Activated CD4-positive, alpha-beta T cell treated with anti-CD3 and anti-CD28 coated beads for 36 hours (primary cell): ENCODE measurements around the gene KRTAP10-7. TPM values are rescaled to one million over a fixed set of nuclear protein-coding genes. Genes with fewer than 3 reads are reported as not detected.
"Not testable (repeated sequence)": the region's sequence is repeated elsewhere in the genome, so short reads cannot be mapped to it uniquely, and the experiment has no call there.

ENCODE experiments used
- ATAC-seq: fragments of 200-7000 bp; cut with Tn5 transposase; one replicate; pipeline ENCODE4 v1.10.0; 2021; ENCODE audit warnings: mild to moderate bottlenecking, moderate library complexity
- CTCF ChIA-PET: fragments of 350-600 bp; sonication (Branson Sonifier 250); formaldehyde crosslinking; loops from one replicate; lab custom pipeline; 2021; ENCODE audit warnings: antibody characterized with exemption; lab: Charles Lee
- POLR2A ChIA-PET: fragments of 350-600 bp; sonication (Branson Sonifier 250); formaldehyde crosslinking; loops from one replicate; lab custom pipeline; 2021; ENCODE audit warnings: antibody characterized with exemption, inconsistent platforms; lab: Charles Lee
- DNase-seq: peaks from one replicate; pipeline ENCODE4 v3.0.0-alpha.2; 2020
- H3K27ac Mint-ChIP-seq: one replicate; pipeline ENCODE4 v1.8.0; 2021; ENCODE audit warnings: mixed read lengths
- H3K27me3 Mint-ChIP-seq: one replicate; pipeline ENCODE4 v1.8.0; 2021; ENCODE audit warnings: mixed read lengths
- H3K36me3 Mint-ChIP-seq: one replicate; pipeline ENCODE4 v1.8.0; 2021; ENCODE audit warnings: low read depth, mixed read lengths
- H3K4me1 Mint-ChIP-seq: one replicate; pipeline ENCODE4 v1.8.0; 2021; ENCODE audit warnings: mixed read lengths
- H3K4me3 Mint-ChIP-seq: one replicate; pipeline ENCODE4 v1.8.0; 2021; ENCODE audit warnings: mild to moderate bottlenecking, moderate library complexity, mixed read lengths
- H3K9me3 Mint-ChIP-seq: one replicate; pipeline ENCODE4 v1.8.0; 2021; ENCODE audit warnings: low read depth, mixed read lengths
- intact Hi-C, 2 experiments: fragments of 100-400 bp; cut with DNase I in 1 of 2; cut with micrococcal nuclease in 1 of 2; formaldehyde crosslinking; loops; one replicate each; pipeline versions ENCODE4 v1.14.2 to v1.15.1; 2022 to 2024; cut with DNase I, micrococcal nuclease
- total RNA-seq, 2 experiments: library from RNA; stranded (reverse); gene quantifications; one replicate each; pipeline ENCODE4 v1.2.3, GENCODE V29; 2021

KRTAP10-7 gene
- total RNA-seq, 2 experiments from 2014 or later, result not detected

GRCh38 chr21:44616591-44616926 lies 16.2 kb downstream of the KRTAP10-7 start:
- Mint-ChIP-seq H3K27me3 (no peaks in the 10 kb centered on the region), H3K9me3 (peaks cover 20% of the 10 kb centered on the region), H3K4me1 (peaks cover 45% of the 10 kb centered on the region), H3K27ac (no peak overlapping the region), H3K4me3 (no peak overlapping the region), H3K36me3 (peaks cover 21% of the 10 kb centered on the region)
- no peak for DNase-seq
- ChIA-PET CTCF (no interaction called here), POLR2A (no interaction called here)
- intact Hi-C loops, result loop anchor here (5.0 kb wide), 2 partner anchors 36 to 69 kb away; partner anchors contain the start of gene KRTAP12-4 (in 1 of the 2)
- no peak for ATAC-seq

- Mint-ChIP-seq H3K9me3 (peaks cover 20% of the 10 kb centered on the region), H3K36me3 (peaks cover 21% of the 10 kb centered on the region), H3K4me3 (no peak overlapping the region), H3K4me1 (peaks cover 45% of the 10 kb centered on the region), H3K27me3 (no peaks in the 10 kb centered on the region), H3K27ac (no peak overlapping the region)
- no peak for ATAC-seq
- intact Hi-C loops, result loop anchor here (5.0 kb wide), 2 partner anchors 35 to 70 kb away; partner anchors contain the start of gene KRTAP12-4 (in 1 of the 2)
- ChIA-PET CTCF (no interaction called here), POLR2A (no interaction called here)
- DNase-seq, result no peak
Measured at GRCh38 chr21:44617071-44617501, 16.7 kb downstream of the KRTAP10-7 start.

- POLR2A ChIA-PET, result interaction anchor here (1.0 kb wide), 1 partner anchor 254 kb away, joined by 3 read pairs; no protein-coding TSS in a partner anchor
- peak overlapping the region; percentile 18 for H3K4me3 Mint-ChIP-seq
- no peaks in the 10 kb centered on the region for H3K27me3 Mint-ChIP-seq
- H3K4me1 Mint-ChIP-seq, result peaks cover 45% of the 10 kb centered on the region
- peak; percentile 64 for ATAC-seq
- CTCF ChIA-PET, result interaction anchor here (0.8 kb wide), 1 partner anchor 9 kb away, joined by 3 read pairs; no protein-coding TSS in a partner anchor
- peaks cover 31% of the 10 kb centered on the region for H3K9me3 Mint-ChIP-seq
- peak; percentile 27 for DNase-seq
- intact Hi-C loops, result loop anchor here (5.0 kb wide), 2 partner anchors 34 to 71 kb away; partner anchors contain the start of gene KRTAP12-4 (in 1 of the 2)
- H3K27ac Mint-ChIP-seq, result peak overlapping the region; percentile 90
- peaks cover 21% of the 10 kb centered on the region for H3K36me3 Mint-ChIP-seq
Measured at GRCh38 chr21:44618504-44618903, 18.1 kb downstream of the KRTAP10-7 start.

GRCh38 chr21:44618909-44619308 lies 18.5 kb downstream of the KRTAP10-7 start:
- ChIA-PET CTCF (interaction anchor here (0.5 to 0.8 kb wide), 2 partner anchors 10 to 510 kb away, joined by 3 read pairs; no protein-coding TSS in a partner anchor), POLR2A (interaction anchor here (1.0 kb wide), 1 partner anchor 254 kb away, joined by 3 read pairs; no protein-coding TSS in a partner anchor)
- H3K9me3 Mint-ChIP-seq, result peaks cover 35% of the 10 kb centered on the region
- H3K4me1 Mint-ChIP-seq, result peaks cover 45% of the 10 kb centered on the region
- DNase-seq, result peak; percentile 67
- H3K36me3 Mint-ChIP-seq, result peaks cover 21% of the 10 kb centered on the region
- no peaks in the 10 kb centered on the region for H3K27me3 Mint-ChIP-seq
- intact Hi-C loops, result loop anchor here (5.0 kb wide), 2 partner anchors 33 to 72 kb away; partner anchors contain the start of gene KRTAP12-4 (in 1 of the 2)
- peak; percentile 99 for ATAC-seq
- H3K4me3 Mint-ChIP-seq, result peak overlapping the region; percentile 18
- peak overlapping the region; percentile 90 for H3K27ac Mint-ChIP-seq

- peaks cover 45% of the 10 kb centered on the region for H3K9me3 Mint-ChIP-seq
- intact Hi-C loops, result loop anchor here (5.0 kb wide), 2 partner anchors 32 to 73 kb away; partner anchors contain the start of gene KRTAP12-4 (in 1 of the 2)
- ATAC-seq (no peak), DNase-seq (no peak)
- H3K4me1 Mint-ChIP-seq, result peaks cover 45% of the 10 kb centered on the region
- POLR2A ChIA-PET, result no interaction called here
- no peaks in the 10 kb centered on the region for H3K27me3 Mint-ChIP-seq
- H3K36me3 Mint-ChIP-seq, result peaks cover 22% of the 10 kb centered on the region
- H3K4me3 Mint-ChIP-seq, result no peak overlapping the region
- CTCF ChIA-PET, result interaction anchor here (0.5 kb wide), 1 partner anchor 820 kb away, joined by 3 read pairs; no protein-coding TSS in a partner anchor
- peak overlapping the region; percentile 14 for H3K27ac Mint-ChIP-seq
Measured at GRCh38 chr21:44619886-44620285, 19.5 kb downstream of the KRTAP10-7 start.

- H3K27me3 Mint-ChIP-seq, result no peaks in the 10 kb centered on the region
- no peak for ATAC-seq
Measured at GRCh38 chr21:44623575-44623974, 23.2 kb downstream of the KRTAP10-7 start.

DNA sequence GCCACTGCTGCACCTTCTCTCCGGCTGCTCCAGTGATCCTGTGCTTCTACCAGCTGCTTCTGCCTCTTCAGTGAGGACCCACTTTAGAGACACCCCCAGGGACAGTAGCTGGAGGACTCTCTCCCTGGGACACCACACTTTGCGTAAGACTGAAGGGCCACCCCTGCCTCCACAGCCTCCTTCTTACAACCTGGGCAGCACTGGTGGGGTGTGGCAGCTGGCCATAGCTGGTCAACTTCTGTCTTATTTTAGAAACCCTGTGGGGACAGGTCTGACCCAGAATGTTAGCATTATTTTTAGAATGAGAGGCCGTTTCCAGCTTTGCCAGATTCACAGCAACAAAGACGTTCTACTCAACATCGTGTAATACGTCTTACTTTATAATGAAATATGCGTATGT lies 25.4 kb downstream of the KRTAP10-7 start:
- CTCF ChIA-PET, result no interaction called here
- Mint-ChIP-seq H3K9me3 (peaks cover 38% of the 10 kb centered on the region), H3K36me3 (peaks cover 5% of the 10 kb centered on the region), H3K4me3 (no peak overlapping the region), H3K4me1 (peaks cover 22% of the 10 kb centered on the region), H3K27ac (no peak overlapping the region), H3K27me3 (no peaks in the 10 kb centered on the region)
- DNase-seq (no peak), ATAC-seq (no peak)
- POLR2A ChIA-PET, result no interaction called here
- intact Hi-C loops, result no loop called here

More at GRCh38 chr21:44623575-44623974, 23.2 kb downstream of the KRTAP10-7 start:
- no peak overlapping the region for H3K4me3 Mint-ChIP-seq
- CTCF ChIA-PET, result no interaction called here
- DNase-seq, result no peak
- H3K27ac Mint-ChIP-seq, result no peak overlapping the region
- intact Hi-C loops, result no loop called here
- H3K36me3 Mint-ChIP-seq, result peaks cover 22% of the 10 kb centered on the region
- H3K4me1 Mint-ChIP-seq, result peaks cover 25% of the 10 kb centered on the region
- POLR2A ChIA-PET, result no interaction called here
- peaks cover 43% of the 10 kb centered on the region for H3K9me3 Mint-ChIP-seq

- H3K4me3 Mint-ChIP-seq, result no peak overlapping the region
- H3K27ac Mint-ChIP-seq, result no peak overlapping the region
- no peaks in the 10 kb centered on the region for H3K27me3 Mint-ChIP-seq
- ChIA-PET POLR2A (no interaction called here), CTCF (no interaction called here)
- peaks cover 3% of the 10 kb centered on the region for H3K36me3 Mint-ChIP-seq
- intact Hi-C loops, result no loop called here
- no peak for DNase-seq
- ATAC-seq, result no peak
- peaks cover 41% of the 10 kb centered on the region for H3K9me3 Mint-ChIP-seq
- H3K4me1 Mint-ChIP-seq, result peaks cover 21% of the 10 kb centered on the region
Measured at GRCh38 chr21:44626262-44626661, 25.9 kb downstream of the KRTAP10-7 start.

- Mint-ChIP-seq H3K4me1 (peaks cover 21% of the 10 kb centered on the region), H3K27ac (no peak within 1 kb of the TSS), H3K9me3 (peaks cover 43% of the 10 kb centered on the region), H3K36me3 (peaks cover 5% of the 10 kb centered on the region), H3K4me3 (no peak within 1 kb of the TSS), H3K27me3 (no peaks in the 10 kb centered on the region)
- DNase-seq (no peak), ATAC-seq (no peak)
- intact Hi-C loops, result no loop called here
- ChIA-PET CTCF (no interaction called here), POLR2A (no interaction called here)
Measured at GRCh38 chr21:44626673-44627143, 26.3 kb downstream of the KRTAP10-7 start, which contains the start of gene KRTAP10-9. Gene KRTAP10-9 (plus strand): TSS chr21:44627093. CDS start chr21:44627172, 79 bp downstream.

GRCh38 chr21:44627181-44627822 lies 26.9 kb downstream of the KRTAP10-7 start:
- CTCF ChIA-PET, DNase-seq, intact Hi-C loops, H3K4me3 Mint-ChIP-seq, H3K36me3 Mint-ChIP-seq, POLR2A ChIA-PET, H3K27ac Mint-ChIP-seq, ATAC-seq, H3K27me3 Mint-ChIP-seq: not testable (repeated sequence)
- Mint-ChIP-seq H3K4me1 (peaks cover 21% of the 10 kb centered on the region), H3K9me3 (peaks cover 47% of the 10 kb centered on the region)

GRCh38 chr21:44627831-44628233 lies 27.4 kb downstream of the KRTAP10-7 start:
- H3K36me3 Mint-ChIP-seq, CTCF ChIA-PET, H3K27me3 Mint-ChIP-seq, H3K27ac Mint-ChIP-seq, POLR2A ChIA-PET, intact Hi-C loops, ATAC-seq, DNase-seq, H3K4me3 Mint-ChIP-seq: not testable (repeated sequence)
- Mint-ChIP-seq H3K9me3 (peaks cover 43% of the 10 kb centered on the region), H3K4me1 (peaks cover 21% of the 10 kb centered on the region)
